GM23338 (cell line): ENCODE results near the gene RXFP4. TPM values are rescaled to one million over a fixed set of nuclear protein-coding genes. Genes with fewer than 3 reads are reported as not detected.
A peak's percentile ranks its signal among the peaks of the same experiment; 100 is the strongest.

ENCODE experiments used
- ATAC-seq: fragments of 200-7000 bp; cut with Tn5 transposase; 3 replicates; pipeline ENCODE4 v1.9.1; 2020
- DNase-seq: peaks from one replicate; pipeline ENCODE4 v3.0.0-alpha.2; 2015; ENCODE audit warnings: low spot score
- H2AFZ ChIP-seq: fragments of 200-600 bp; sonication (generic); 2 replicates; pipeline ENCODE4 v1.8.0; 2016; ENCODE audit warnings: antibody characterized with exemption, mild to moderate bottlenecking, moderate library complexity
- H3F3A ChIP-seq: fragments of 200-600 bp; sonication (generic); replicated peaks from 2 replicates; pipeline ENCODE4 v1.8.0; 2017; ENCODE audit warnings: antibody characterized with exemption, mixed run types, low read depth
- H3K27ac ChIP-seq: fragments of 200-600 bp; sonication (generic); 2 replicates; pipeline ENCODE4 v1.6.1; 2016; ENCODE audit warnings: low read depth
- H3K27me3 ChIP-seq: fragments of 200-600 bp; sonication (generic); 2 replicates; pipeline ENCODE4 v1.8.0; 2016; ENCODE audit warnings: mild to moderate bottlenecking, mixed run types, moderate library complexity; ENCODE audit not compliant: insufficient read depth
- H3K36me3 ChIP-seq: fragments of 200-600 bp; sonication (generic); 2 replicates; pipeline ENCODE4 v1.8.0; 2016; ENCODE audit warnings: mild to moderate bottlenecking; ENCODE audit not compliant: insufficient read depth
- H3K4me1 ChIP-seq: fragments of 200-600 bp; sonication (generic); 2 replicates; pipeline ENCODE4 v1.8.0; 2016; ENCODE audit warnings: mild to moderate bottlenecking, moderate library complexity; ENCODE audit not compliant: insufficient read depth
- H3K4me2 ChIP-seq: fragments of 200-600 bp; sonication (generic); 2 replicates; pipeline ENCODE4 v1.7.1; 2017; ENCODE audit warnings: mixed run types
- H3K4me3 ChIP-seq: fragments of 200-600 bp; sonication (generic); 2 replicates; pipeline ENCODE4 v1.6.1; 2016; ENCODE audit warnings: mixed run types
- H3K79me2 ChIP-seq: fragments of 200-600 bp; sonication (generic); replicated peaks from 2 replicates; pipeline ENCODE4 v1.8.0; 2017; ENCODE audit warnings: mild to moderate bottlenecking; ENCODE audit not compliant: insufficient read depth
- H3K9me2 ChIP-seq: fragments of 200-600 bp; sonication (generic); 2 replicates; pipeline ENCODE4 v1.8.0; 2017; ENCODE audit not compliant: insufficient read depth
- H4K20me1 ChIP-seq: fragments of 200-600 bp; sonication (generic); replicated peaks from 2 replicates; pipeline ENCODE4 v1.8.0; 2017; ENCODE audit warnings: mild to moderate bottlenecking; ENCODE audit not compliant: insufficient read depth
- H3K27ac Mint-ChIP-seq: 2 replicates; pipeline ENCODE4 v1.8.0; 2020; ENCODE audit warnings: inconsistent platforms, mild to moderate bottlenecking, moderate library complexity, mixed read lengths
- H3K27me3 Mint-ChIP-seq: 3 replicates; pipeline ENCODE4 v1.8.0; 2022; ENCODE audit warnings: low read depth, mild to moderate bottlenecking, moderate library complexity, mixed read lengths, inconsistent platforms; ENCODE audit not compliant: insufficient read depth, poor library complexity
- H3K36me3 Mint-ChIP-seq: 3 replicates; pipeline ENCODE4 v1.8.0; 2021; ENCODE audit warnings: low read depth, mild to moderate bottlenecking, inconsistent platforms, moderate library complexity, mixed read lengths
- H3K4me1 Mint-ChIP-seq: 3 replicates; pipeline ENCODE4 v1.8.0; 2020; ENCODE audit warnings: mild to moderate bottlenecking, inconsistent platforms, mixed read lengths
- H3K4me3 Mint-ChIP-seq: 3 replicates; pipeline ENCODE4 v1.8.0; 2021; ENCODE audit warnings: moderate library complexity, mild to moderate bottlenecking, inconsistent platforms, mixed read lengths
- H3K9me3 Mint-ChIP-seq: 3 replicates; pipeline ENCODE4 v1.8.0; 2020; ENCODE audit warnings: moderate library complexity, mild to moderate bottlenecking, inconsistent platforms, mixed read lengths
- CTCF ChIP-seq, 2 experiments: fragments of 200-600 bp in 1 of 2; sonication (generic) in 1 of 2; conservative IDR thresholded peaks; 2 replicates each; pipeline versions ENCODE4 v1.5.1 to v1.6.1; 2016 to 2017; ENCODE audit warnings: antibody characterized with exemption in 2 of 2, low read depth in 2 of 2, mild to moderate bottlenecking in 2 of 2, moderate library complexity in 1 of 2
- ETS1 ChIP-seq: IDR thresholded peaks from 2 replicates; pipeline ENCODE4 v1.6.1; 2016; ENCODE audit warnings: antibody characterized with exemption
- POLR2AphosphoS5 ChIP-seq: IDR thresholded peaks from 2 replicates; pipeline ENCODE4 v1.6.1; 2016; ENCODE audit warnings: antibody characterized with exemption, low read depth
- ZNF114 ChIP-seq: fragments of 250-450 bp; sonication (Bioruptor Pico); IDR thresholded peaks from 2 replicates; pipeline ENCODE4 v1.5.0; 2020; ENCODE audit warnings: mild to moderate bottlenecking, moderate library complexity
- ZNF331 ChIP-seq: fragments of 250-450 bp; sonication (Bioruptor Pico); IDR thresholded peaks from 2 replicates; pipeline ENCODE4 v1.5.0; 2020; ENCODE audit warnings: low read depth, mild to moderate bottlenecking, moderate library complexity
- ZNF462 ChIP-seq: fragments of 250-450 bp; sonication (Bioruptor Pico); IDR thresholded peaks from 2 replicates; pipeline ENCODE4 v1.5.0; 2020; ENCODE audit warnings: mild to moderate bottlenecking, moderate library complexity
- polyA plus RNA-seq: library from polyadenylated mRNA; unstranded; fragments of >200 nt; fragmentation: Nextera tagmentation; extraction: Ambion mirVana; gene quantifications from 2 replicates; pipeline ENCODE4 v1.2.1, GENCODE V29; 2016
- total RNA-seq: library from RNA; depleted of rRNA; stranded (reverse); fragments of >200 nt; shearing (Covaris generic); gene quantifications from 2 replicates; pipeline ENCODE4 v1.2.3, GENCODE V29; 2014
- TF ChIP-seq, protein P1 (sequence below): IDR thresholded peaks from one replicate; pipeline ENCODE4 v1.6.1; 2018; ENCODE audit warnings: antibody characterized with exemption; ENCODE audit not compliant: unreplicated experiment

RXFP4 gene
- total and polyA plus RNA-seq, 2 experiments from 2014 or later, result not detected

- Histone ChIP-seq H3K4me1 (peaks cover 37% of the 10 kb centered on the region), H3K79me2 (peaks cover 34% of the 10 kb centered on the region), H3K27me3 (no peaks in the 10 kb centered on the region)
These were observed 24.7 kb downstream of the RXFP4 start for GRCh38 chr1:155966135-155966534.

DNA sequence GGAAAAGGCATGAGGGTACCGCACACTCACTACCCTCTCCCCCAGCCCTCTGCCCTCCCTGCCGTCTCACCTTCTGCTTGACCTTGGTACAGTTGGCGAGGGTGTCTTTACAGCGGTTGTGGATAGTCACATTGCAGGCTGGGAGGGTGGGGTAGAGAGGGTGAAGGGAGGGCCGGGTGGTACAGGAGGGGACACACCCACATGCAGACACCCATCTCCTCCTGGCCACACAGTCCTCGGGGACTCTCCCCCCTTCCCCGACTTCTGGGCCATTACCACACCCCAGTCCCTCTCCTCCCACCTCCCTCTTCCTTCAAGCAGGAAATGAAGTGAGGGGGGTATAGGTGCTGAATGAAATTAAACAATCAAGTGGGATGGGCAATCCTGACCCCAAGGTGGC, 25.3 kb downstream of the RXFP4 start:
- no peak for ATAC-seq
- Histone ChIP-seq H3K79me2 (peaks cover 40% of the 10 kb centered on the region), H3K9me2 (no peaks in the 10 kb centered on the region), H2AFZ (no peak overlapping the region), H3K4me2 (no peak overlapping the region), H3K27me3 (no peaks in the 10 kb centered on the region), H3K4me1 (peaks cover 38% of the 10 kb centered on the region), H3K36me3 (peaks cover 19% of the 10 kb centered on the region), H3K27ac (0 out of 2 replicates have a peak overlapping the region, but pooled peaks have one; percentile 78), H4K20me1 (peaks cover 27% of the 10 kb centered on the region), H3K4me3 (no peak overlapping the region), H3F3A (peaks cover 13% of the 10 kb centered on the region; the same call in 1 of the 2 replicates)
- DNase-seq, result no peak
- peaks cover 68% of the 10 kb centered on the region for H3K36me3 Mint-ChIP-seq
- H3K27ac Mint-ChIP-seq, result peak overlapping the region; percentile 93
- peaks cover 52% of the 10 kb centered on the region for H3K4me1 Mint-ChIP-seq
- peaks cover 11% of the 10 kb centered on the region for H3K27me3 Mint-ChIP-seq
- no peaks in the 10 kb centered on the region for H3K9me3 Mint-ChIP-seq
- H3K4me3 Mint-ChIP-seq, result no peak overlapping the region; the same call in 2 of the 3 replicates
- no peak for TF ChIP-seq ETS1
- TF ChIP-seq, protein P1, sequence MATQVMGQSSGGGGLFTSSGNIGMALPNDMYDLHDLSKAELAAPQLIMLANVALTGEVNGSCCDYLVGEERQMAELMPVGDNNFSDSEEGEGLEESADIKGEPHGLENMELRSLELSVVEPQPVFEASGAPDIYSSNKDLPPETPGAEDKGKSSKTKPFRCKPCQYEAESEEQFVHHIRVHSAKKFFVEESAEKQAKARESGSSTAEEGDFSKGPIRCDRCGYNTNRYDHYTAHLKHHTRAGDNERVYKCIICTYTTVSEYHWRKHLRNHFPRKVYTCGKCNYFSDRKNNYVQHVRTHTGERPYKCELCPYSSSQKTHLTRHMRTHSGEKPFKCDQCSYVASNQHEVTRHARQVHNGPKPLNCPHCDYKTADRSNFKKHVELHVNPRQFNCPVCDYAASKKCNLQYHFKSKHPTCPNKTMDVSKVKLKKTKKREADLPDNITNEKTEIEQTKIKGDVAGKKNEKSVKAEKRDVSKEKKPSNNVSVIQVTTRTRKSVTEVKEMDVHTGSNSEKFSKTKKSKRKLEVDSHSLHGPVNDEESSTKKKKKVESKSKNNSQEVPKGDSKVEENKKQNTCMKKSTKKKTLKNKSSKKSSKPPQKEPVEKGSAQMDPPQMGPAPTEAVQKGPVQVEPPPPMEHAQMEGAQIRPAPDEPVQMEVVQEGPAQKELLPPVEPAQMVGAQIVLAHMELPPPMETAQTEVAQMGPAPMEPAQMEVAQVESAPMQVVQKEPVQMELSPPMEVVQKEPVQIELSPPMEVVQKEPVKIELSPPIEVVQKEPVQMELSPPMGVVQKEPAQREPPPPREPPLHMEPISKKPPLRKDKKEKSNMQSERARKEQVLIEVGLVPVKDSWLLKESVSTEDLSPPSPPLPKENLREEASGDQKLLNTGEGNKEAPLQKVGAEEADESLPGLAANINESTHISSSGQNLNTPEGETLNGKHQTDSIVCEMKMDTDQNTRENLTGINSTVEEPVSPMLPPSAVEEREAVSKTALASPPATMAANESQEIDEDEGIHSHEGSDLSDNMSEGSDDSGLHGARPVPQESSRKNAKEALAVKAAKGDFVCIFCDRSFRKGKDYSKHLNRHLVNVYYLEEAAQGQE, result no peak
- TF ChIP-seq ZNF462 (CRISPR knock-in tag), result no peak

More at GRCh38 chr1:155966135-155966534, 24.7 kb downstream of the RXFP4 start:
- H2AFZ ChIP-seq, result no peak overlapping the region
- H3K27ac ChIP-seq, result no peak overlapping the region
- no peak overlapping the region for H3K4me2 ChIP-seq
- H3K9me2 ChIP-seq, result no peaks in the 10 kb centered on the region
- Mint-ChIP-seq H3K36me3 (peaks cover 74% of the 10 kb centered on the region), H3K27ac (peak overlapping the region; percentile 84; the same call in 1 of the 2 replicates), H3K4me1 (peaks cover 49% of the 10 kb centered on the region), H3K9me3 (no peaks in the 10 kb centered on the region), H3K27me3 (peaks cover 11% of the 10 kb centered on the region), H3K4me3 (no peak overlapping the region)
- DNase-seq (peak; percentile 67), ATAC-seq (peak; percentile 54)
- H3F3A ChIP-seq, result peaks cover 13% of the 10 kb centered on the region; the same call in 1 of the 2 replicates
- H3K36me3 ChIP-seq, result peaks cover 20% of the 10 kb centered on the region
- H3K4me3 ChIP-seq, result no peak overlapping the region
- TF ChIP-seq POLR2AphosphoS5 (no peak), ZNF114 (no peak), CTCF (conservative IDR thresholded peaks at IDR 0.05; ENCODE audit: low read depth in 2 of 2) (peak; percentile 61 to 78), ZNF331 (no peak)
- H4K20me1 ChIP-seq, result peaks cover 26% of the 10 kb centered on the region
